A673 (cell line): Measurements from ENCODE around the gene LGR6. TPM values are rescaled to one million over a fixed set of nuclear protein-coding genes. Genes with fewer than 3 reads are reported as not detected.
A peak's percentile ranks its signal among the peaks of the same experiment; 100 is the strongest.
"Not testable (repeated sequence)": the region's sequence is repeated elsewhere in the genome, so short reads cannot be mapped to it uniquely, and the experiment has no call there.

Experiments
- BruUV-seq: library from RNA; stranded (reverse); fragments of 400-500 nt; replicated peaks from 2 replicates; lab custom pipeline; 2021; lab: Mats Ljungman, UMichigan
- CTCF ChIA-PET: fragments of 300-600 bp; sonication (Branson Sonifier 250); formaldehyde crosslinking; loops from one replicate; lab custom pipeline; 2022; ENCODE audit warnings: antibody characterized with exemption; lab: Charles Lee
- POLR2A ChIA-PET: fragments of 300-600 bp; sonication (Branson Sonifier 250); formaldehyde crosslinking; loops from one replicate; lab custom pipeline; 2022; ENCODE audit warnings: antibody characterized with exemption; ENCODE audit not compliant: low non-redundant PET; lab: Charles Lee
- DNase-seq: peaks from one replicate; pipeline ENCODE4 v3.0.0-alpha.2; 2015; ENCODE audit warnings: low spot score
- H3K27ac ChIP-seq: fragments of 200-600 bp; sonication (generic); 2 replicates; pipeline ENCODE4 v1.5.1; 2016; ENCODE audit warnings: mixed run types, low read depth, mild to moderate bottlenecking, mixed read lengths, antibody characterized with exemption, low read length; ENCODE audit not compliant: poor library complexity, severe bottlenecking
- H3K27me3 ChIP-seq: fragments of 200-600 bp; sonication (generic); replicated peaks from 2 replicates; pipeline ENCODE4 v1.6.1; 2017; ENCODE audit warnings: mixed run types, low read depth, mild to moderate bottlenecking, mixed read lengths, antibody characterized with exemption, low read length; ENCODE audit not compliant: insufficient read depth, poor library complexity
- H3K36me3 ChIP-seq: fragments of 200-600 bp; sonication (generic); 2 replicates; pipeline ENCODE4 v1.6.1; 2016; ENCODE audit warnings: mixed run types, mild to moderate bottlenecking, mixed read lengths, antibody characterized with exemption, low read length; ENCODE audit not compliant: insufficient read depth, poor library complexity, severe bottlenecking
- H3K4me1 ChIP-seq: fragments of 200-600 bp; sonication (generic); 2 replicates; pipeline ENCODE4 v1.6.1; 2017; ENCODE audit warnings: mixed run types, mild to moderate bottlenecking, mixed read lengths, antibody characterized with exemption, low read length; ENCODE audit not compliant: insufficient read depth, poor library complexity, severe bottlenecking
- H3K4me3 ChIP-seq: fragments of 200-600 bp; sonication (generic); 2 replicates; pipeline ENCODE4 v1.5.1; 2016; ENCODE audit warnings: low read depth, mixed run types, mild to moderate bottlenecking, mixed read lengths, low read length; ENCODE audit not compliant: poor library complexity, severe bottlenecking
- H3K9me3 ChIP-seq: fragments of 200-600 bp; sonication (generic); 2 replicates; pipeline ENCODE4 v1.6.1; 2016; ENCODE audit warnings: mixed run types, low read depth, mild to moderate bottlenecking, mixed read lengths, antibody characterized with exemption, low read length; ENCODE audit not compliant: poor library complexity, severe bottlenecking
- EZH2 ChIP-seq: fragments of 200-600 bp; sonication (generic); IDR thresholded peaks from 2 replicates; pipeline ENCODE4 v1.6.1; 2017; ENCODE audit warnings: borderline replicate concordance, low read depth, mild to moderate bottlenecking, mixed read lengths, antibody characterized with exemption, low read length; ENCODE audit not compliant: poor library complexity, severe bottlenecking
- intact Hi-C: fragments of 100-400 bp; cut with micrococcal nuclease; formaldehyde crosslinking; loops from one replicate; pipeline ENCODE4 v1.10.0; 2022; ENCODE audit not compliant: unreplicated experiment
- total RNA-seq: library from RNA; stranded (reverse); gene quantifications from 2 replicates; pipeline ENCODE4 v1.2.3, GENCODE V29; 2021
- TF ChIP-seq, protein P1 (sequence below): fragments of 300-800, 200-600 bp; sonication (generic); conservative IDR thresholded peaks from 2 replicates; pipeline ENCODE4 v1.5.1; 2017; ENCODE audit warnings: low read depth, mild to moderate bottlenecking, antibody characterized with exemption, low read length, moderate library complexity, mixed read lengths

Gene LGR6
- total RNA-seq, 1 experiment from 2014 or later = not detected

- Histone ChIP-seq H3K4me1 (no peaks in the 10 kb centered on the region), H3K36me3 (no peaks in the 10 kb centered on the region), H3K4me3 (no peak overlapping the region), H3K9me3 (no peaks in the 10 kb centered on the region), H3K27ac (no peak overlapping the region), H3K27me3 (peaks cover 23% of the 10 kb centered on the region)
- no peak for TF ChIP-seq EZH2
- TF ChIP-seq, protein P1, sequence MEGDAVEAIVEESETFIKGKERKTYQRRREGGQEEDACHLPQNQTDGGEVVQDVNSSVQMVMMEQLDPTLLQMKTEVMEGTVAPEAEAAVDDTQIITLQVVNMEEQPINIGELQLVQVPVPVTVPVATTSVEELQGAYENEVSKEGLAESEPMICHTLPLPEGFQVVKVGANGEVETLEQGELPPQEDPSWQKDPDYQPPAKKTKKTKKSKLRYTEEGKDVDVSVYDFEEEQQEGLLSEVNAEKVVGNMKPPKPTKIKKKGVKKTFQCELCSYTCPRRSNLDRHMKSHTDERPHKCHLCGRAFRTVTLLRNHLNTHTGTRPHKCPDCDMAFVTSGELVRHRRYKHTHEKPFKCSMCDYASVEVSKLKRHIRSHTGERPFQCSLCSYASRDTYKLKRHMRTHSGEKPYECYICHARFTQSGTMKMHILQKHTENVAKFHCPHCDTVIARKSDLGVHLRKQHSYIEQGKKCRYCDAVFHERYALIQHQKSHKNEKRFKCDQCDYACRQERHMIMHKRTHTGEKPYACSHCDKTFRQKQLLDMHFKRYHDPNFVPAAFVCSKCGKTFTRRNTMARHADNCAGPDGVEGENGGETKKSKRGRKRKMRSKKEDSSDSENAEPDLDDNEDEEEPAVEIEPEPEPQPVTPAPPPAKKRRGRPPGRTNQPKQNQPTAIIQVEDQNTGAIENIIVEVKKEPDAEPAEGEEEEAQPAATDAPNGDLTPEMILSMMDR = no peak
- ChIA-PET POLR2A (no interaction called here), CTCF (interaction anchor here (0.6 to 1.7 kb wide), 4 partner anchors 35 to 902 kb away, joined by 3 to 13 read pairs (median 7); no protein-coding TSS in a partner anchor)
- BruUV-seq = no TSS peak
- intact Hi-C loops = no loop called here
- no peak for DNase-seq
Observed at GRCh38 chr1:202189918-202190715, 3.5 kb upstream of the LGR6 start.

DNA sequence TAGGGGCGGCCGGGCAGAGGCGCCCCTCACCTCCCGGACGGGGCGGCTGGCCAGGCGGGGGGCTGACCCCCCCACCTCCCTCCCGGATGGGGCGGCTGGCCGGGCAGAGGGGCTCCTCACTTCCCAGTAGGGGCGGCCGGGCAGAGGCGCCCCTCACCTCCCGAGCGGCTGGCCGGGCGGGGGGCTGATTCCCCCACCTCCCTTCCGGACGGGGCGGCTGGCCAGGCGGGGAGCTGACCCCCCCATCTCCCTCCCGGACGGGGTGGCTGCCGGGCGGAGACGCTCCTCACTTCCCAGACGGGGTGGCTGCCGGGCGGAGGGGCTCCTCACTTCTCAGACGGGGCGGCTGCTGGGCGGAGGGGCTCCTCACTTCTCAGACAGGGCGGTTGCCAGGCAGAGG, 2.2 kb upstream of the LGR6 start:
- intact Hi-C loops, H3K9me3 ChIP-seq, BruUV-seq, POLR2A ChIA-PET, CTCF ChIA-PET, H3K4me1 ChIP-seq, H3K4me3 ChIP-seq, H3K27ac ChIP-seq, DNase-seq, H3K36me3 ChIP-seq: not testable (repeated sequence)
- peaks cover 35% of the 10 kb centered on the region for H3K27me3 ChIP-seq

- TF ChIP-seq, protein P1 = peak; percentile 90
- TF ChIP-seq EZH2 = no peak
- Histone ChIP-seq H3K27me3 (peaks cover 39% of the 10 kb centered on the region), H3K4me3 (no peak overlapping the region), H3K4me1 (no peaks in the 10 kb centered on the region), H3K9me3 (no peaks in the 10 kb centered on the region), H3K27ac (no peak overlapping the region), H3K36me3 (no peaks in the 10 kb centered on the region)
- intact Hi-C loops = loop anchor here (2.0 kb wide), 1 partner anchor 122 kb away; no protein-coding TSS in a partner anchor
- ChIA-PET POLR2A (no interaction called here), CTCF (interaction anchor here (0.6 to 1.6 kb wide), 6 partner anchors 9 to 527 kb away, joined by 3 to 6 read pairs (median 4); no protein-coding TSS in a partner anchor)
- peak; percentile 59 for DNase-seq
- BruUV-seq = no TSS peak
Observed at GRCh38 chr1:202192770-202193613, 607 bp upstream of the LGR6 start.
